RKO (cell line): ENCODE measurements around the gene FABP6.
"Not testable (repeated sequence)": the region's sequence is repeated elsewhere in the genome, so short reads cannot be mapped to it uniquely, and the experiment has no call there.

Source experiments
- DNase-seq: peaks from one replicate; pipeline ENCODE4 v3.0.0-alpha.2; 2016; ENCODE audit warnings: low spot score

The FABP6 gene

GRCh38 chr5:160221082-160221481 is 8.2 kb upstream of the FABP6 start:
- DNase-seq, result no peak

DNA sequence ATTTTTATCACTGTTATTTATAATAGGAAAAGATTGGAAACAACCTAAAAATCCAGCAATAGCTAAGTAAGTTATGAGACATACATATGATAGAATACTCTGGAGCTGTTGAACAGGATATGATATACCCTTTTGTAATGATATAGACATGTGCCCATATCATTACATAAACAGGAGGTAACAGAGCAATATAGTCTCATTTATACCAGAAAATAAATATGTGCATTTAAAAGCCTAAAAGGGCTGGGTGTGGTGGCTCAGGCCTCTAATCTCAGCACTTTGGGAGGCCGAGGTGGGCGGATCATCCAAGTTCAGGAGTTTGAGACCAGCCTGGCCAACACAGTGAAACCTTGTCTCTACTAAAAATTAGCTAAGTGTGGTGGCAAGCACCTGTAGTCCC is 2.3 kb upstream of the FABP6 start:
- no peak for DNase-seq

- no peak for DNase-seq
Measured at GRCh38 chr5:160230686-160231527, 1.6 kb downstream of the FABP6 start.

DNA sequence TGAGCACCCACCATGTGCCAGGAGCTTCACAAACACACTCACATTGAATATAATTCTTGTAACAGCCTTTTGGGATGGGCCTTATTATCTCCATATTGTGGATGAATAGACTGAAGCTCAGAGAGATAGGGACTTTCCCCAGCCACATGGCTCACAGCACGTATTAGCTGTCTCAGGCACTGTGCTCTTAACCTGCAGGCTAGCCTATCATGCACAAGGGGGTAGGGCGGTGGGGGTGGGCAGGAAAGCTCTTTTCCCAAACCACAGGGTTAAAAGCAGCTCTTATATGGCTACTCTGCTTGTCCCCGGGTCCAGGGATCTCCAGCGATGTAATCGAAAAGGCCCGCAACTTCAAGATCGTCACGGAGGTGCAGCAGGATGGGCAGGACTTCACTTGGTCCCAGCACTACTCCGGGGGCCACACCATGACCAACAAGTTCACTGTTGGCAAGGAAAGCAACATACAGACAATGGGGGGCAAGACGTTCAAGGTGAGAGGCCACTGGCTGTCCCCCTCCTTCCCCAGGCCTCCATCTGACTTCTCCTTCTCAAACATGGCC is 2.6 kb downstream of the FABP6 start:
- DNase-seq, result no peak

- DNase-seq, result no peak
Measured at GRCh38 chr5:160233215-160233614, 3.9 kb downstream of the FABP6 start.

- DNase-seq, result no peak
Measured at GRCh38 chr5:160235731-160236130, 6.4 kb downstream of the FABP6 start.

GRCh38 chr5:160237571-160238093 is 8.3 kb downstream of the FABP6 start:
- no peak for DNase-seq

- no peak for DNase-seq
Measured at GRCh38 chr5:160240350-160240749, 11.0 kb downstream of the FABP6 start.

DNA sequence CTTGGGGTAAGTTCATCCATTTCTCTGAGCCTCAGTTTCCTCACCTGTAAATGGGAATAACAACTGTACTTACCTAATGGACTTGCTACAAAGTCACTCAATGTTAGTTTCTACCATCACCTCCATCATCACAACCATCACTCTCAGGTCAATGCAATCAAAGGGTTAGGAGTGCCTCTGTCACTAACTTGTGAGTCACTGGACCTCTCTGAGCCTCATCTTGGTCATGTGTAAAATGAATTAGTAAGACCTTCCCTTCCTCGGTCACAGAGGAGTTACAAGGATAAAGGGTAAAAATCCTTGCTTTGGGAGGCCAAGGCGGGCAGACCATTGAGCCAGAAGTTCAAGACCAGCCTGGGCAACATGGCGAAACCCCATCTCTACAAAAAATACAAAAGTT is 12.8 kb downstream of the FABP6 start:
- peak; percentile 49 for DNase-seq

GRCh38 chr5:160245506-160246086 is 16.3 kb downstream of the FABP6 start:
- no peak for DNase-seq

- DNase-seq, result not testable (repeated sequence)
Measured at GRCh38 chr5:160249570-160249969, 20.3 kb downstream of the FABP6 start.

GRCh38 chr5:160250226-160250625 is 20.9 kb downstream of the FABP6 start:
- DNase-seq, result no peak

DNA sequence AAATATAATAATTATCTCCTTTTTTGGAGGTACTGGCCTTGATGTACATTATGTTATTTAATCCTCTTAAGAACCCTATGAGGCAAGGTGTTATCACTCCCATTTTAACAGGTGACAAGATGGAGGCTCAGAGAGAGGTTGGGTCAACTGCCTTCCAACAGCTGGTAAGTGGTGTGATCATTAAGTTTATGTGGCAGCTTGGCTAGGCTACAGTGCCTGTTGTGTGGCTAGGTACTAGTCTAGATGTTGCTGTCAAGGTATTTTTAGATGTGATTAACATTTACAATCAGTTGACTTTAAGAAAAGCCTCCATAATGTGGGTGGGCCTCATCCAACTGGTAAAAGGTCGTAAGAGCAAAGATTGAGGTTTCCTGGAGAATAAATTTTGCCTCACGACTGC is 21.5 kb downstream of the FABP6 start:
- no peak for DNase-seq

GRCh38 chr5:160251406-160252155 is 22.3 kb downstream of the FABP6 start:
- no peak for DNase-seq

GRCh38 chr5:160252916-160253315 is 23.6 kb downstream of the FABP6 start:
- DNase-seq, result no peak

- no peak for DNase-seq
Measured at GRCh38 chr5:160253441-160253840, 24.1 kb downstream of the FABP6 start.

DNA sequence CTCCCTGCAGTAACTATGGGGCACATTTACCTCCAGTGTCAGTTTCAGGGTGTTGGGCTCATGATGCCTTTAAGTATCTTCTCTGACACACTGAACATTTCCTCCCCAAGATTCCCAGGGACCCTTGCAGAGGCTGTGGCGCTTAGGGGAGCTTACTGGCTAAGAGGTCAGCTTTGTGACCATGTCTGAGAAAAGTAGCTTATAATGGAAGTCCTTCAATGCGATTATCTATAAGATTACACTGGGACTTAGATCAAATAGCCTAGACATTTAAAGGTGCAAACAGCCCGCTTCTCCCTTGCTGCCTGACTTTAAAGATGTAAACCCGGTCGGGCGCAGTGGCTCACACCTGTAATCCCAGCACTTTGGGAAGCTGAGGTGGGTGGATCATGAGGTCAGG is 25.4 kb downstream of the FABP6 start:
- DNase-seq, result no peak

DNA sequence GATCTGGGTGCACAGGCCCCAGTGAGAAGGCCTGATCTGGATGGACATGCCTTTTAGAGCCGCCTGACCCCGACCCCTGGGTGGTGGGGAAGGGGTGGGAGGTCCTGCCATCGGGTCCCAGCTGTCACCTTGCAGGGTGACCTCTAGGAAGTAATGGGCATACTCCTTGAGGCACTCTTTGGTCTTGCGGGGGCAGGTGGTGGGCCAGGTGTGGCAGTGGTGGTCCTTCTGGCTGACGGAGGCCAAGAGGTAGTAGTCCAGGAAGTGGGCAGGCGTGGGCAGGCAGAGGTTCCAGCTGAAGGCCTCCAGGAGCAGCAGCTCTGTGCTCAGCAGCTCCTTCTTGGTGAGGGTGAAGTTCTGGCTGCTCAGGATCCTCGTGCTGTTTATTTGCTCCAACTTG is 30.0 kb downstream of the FABP6 start:
- no peak for DNase-seq

DNA sequence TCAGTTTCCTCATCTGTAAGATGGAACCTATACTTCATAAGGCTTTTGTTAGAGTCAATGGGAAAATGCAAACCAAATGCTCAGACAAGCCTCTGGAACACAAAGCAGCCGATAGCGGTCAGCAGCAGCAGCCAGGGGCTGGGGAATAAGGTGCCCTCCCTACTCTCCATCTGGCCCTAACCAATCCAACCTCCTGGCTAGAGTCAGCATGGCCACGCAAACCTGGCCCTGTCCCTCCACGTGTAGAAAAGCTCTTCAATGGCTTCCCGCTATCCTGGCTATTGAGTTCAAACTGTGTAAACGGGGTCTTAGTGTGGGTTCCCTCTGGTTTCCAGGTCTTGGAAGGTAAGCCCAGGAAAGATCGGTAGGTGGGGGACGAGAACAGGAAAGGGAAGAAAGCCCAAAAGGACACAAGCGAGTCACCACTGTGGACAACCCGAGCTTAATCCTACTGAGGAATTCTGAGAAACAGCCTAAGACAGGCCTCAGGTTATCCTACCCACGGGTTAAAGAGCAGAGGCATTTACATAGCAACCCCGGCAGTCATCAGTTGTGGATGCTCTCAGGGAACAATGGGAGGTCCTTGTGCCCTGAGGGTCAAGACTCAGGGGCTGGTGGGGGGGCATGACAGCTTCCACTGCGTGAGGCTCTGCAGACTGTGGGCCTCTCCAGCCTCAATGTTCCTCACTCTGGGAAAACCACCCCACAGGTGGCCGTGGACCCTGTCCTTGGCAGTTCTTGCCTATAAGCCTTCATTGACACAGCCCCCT is 30.9 kb downstream of the FABP6 start:
- DNase-seq, result no peak

DNA sequence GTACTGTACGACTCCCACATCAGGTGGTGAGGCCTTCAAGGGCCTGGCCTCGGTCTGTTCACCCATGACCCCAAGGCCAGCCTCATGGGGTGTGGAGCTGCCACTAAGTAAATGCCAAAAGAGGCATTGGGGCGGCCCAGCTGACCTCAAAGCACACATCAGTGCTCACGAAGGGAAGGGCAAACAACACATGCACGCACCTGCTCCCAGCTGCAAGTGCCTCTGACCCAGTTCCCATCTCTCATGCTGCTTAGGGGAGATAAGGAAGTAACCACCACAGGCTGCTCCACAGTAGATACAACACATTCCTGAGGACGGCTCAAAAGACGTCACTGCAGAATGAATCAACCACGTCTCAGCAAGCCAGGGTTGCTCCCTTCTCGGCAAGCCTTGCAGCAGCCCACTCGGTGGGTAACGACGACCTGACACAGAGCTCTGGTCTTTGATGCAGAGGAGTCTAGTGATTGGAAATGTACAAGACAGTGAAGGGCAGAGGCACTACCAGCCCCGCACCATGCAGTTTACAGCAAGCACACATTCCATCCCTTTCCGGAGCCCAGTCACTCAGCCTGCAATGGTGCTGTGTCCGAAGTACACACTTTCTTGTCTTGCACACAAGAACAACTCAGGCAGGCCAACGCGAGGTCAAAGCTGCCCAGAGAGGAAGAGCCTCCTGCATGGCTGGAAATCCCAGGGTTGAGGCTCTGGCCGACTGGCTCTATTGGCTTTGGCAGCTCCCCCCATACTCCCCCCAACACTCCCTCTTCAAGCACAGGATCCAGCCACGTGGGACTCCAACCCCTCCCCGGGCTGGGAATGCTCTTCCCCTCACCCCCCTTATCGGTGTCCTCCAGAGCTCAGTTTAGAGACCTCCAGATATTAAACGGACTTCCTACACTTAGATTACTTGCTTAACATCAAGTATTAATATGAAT is 31.8 kb downstream of the FABP6 start:
- no peak for DNase-seq
